Glomerular visceral epithelial cell (primary cell): ENCODE data around the gene AADACL4.

Experiments used
- DNase-seq: peaks from one replicate; pipeline ENCODE4 v3.0.0-alpha.2; 2016; ENCODE audit errors: extremely low spot score

Gene AADACL4

GRCh38 chr1:12610941-12611340 lies 32.9 kb upstream of the AADACL4 start:
- DNase-seq: no peak

- no peak for DNase-seq
Measured at GRCh38 chr1:12613180-12613579, 30.7 kb upstream of the AADACL4 start.

GRCh38 chr1:12614402-12615158 lies 29.3 kb upstream of the AADACL4 start:
- DNase-seq: no peak

DNA sequence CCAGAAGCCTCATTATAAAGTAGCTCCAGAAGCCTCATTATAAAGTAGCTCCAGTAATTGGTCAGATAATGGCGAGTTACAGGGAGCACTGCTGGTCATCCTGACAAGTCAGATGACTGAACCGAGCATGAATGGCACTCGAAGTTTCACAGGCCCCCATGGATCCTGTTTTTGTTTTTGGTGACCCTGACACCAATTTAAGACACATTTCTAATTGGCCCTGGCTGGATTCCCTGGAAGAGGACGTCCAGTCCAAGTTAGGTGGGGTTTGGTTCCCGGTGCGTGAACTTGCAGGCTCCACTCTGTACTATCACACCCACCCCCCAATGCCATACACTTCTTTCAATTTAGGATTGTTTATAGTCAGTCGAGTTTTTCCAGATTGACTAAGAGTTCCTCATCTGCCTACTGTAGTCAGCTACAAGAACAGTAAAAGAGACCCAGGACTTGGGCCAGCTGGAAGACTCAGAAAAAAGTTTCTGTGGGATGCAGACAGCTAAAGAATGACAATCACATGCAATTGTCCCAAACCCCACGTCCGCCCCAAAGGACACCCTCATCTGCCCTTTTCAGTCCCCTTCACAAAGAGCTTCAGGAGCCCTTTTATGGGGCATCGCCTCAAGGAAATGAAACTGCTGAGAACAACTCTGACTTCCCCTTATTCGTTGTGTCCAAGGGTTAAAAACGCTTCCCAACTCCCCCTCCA lies 28.6 kb upstream of the AADACL4 start:
- DNase-seq: no peak

GRCh38 chr1:12615865-12616708 lies 27.8 kb upstream of the AADACL4 start:
- DNase-seq: peak; percentile 75

DNA sequence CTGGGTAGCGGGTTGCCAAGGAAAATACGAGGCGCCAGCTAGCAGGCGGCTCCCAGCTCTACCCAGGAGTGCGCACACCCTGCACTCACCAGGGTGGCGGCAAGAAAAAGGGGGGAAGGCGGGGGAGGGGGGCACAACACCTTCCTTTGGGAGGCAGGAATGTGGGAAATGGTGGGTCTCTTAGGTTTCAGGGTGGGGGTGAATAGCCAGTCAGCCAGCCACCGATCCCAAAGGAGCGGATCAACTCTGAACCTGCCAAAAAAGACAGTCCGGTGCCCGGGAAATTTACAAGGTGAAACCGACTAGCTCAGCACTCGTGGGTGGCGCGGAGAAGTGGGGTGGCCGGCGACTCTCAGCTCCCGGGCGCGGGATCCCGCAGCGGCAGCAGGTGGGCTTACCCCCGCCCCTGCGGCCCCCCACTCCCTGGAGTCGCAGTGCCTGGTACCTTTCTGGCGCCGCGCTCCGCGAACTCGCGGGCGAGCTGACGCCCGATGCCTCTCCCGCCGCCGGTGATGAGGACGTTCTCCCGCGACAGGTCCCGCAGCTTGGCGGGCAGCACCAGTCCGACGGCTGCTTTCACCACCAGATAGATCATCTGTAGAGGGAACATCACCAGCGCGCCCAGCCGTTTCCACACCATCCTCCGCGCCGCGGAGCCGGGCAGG lies 27.0 kb upstream of the AADACL4 start:
- no peak for DNase-seq

- DNase-seq: no peak
Measured at GRCh38 chr1:12617511-12617900, 26.4 kb upstream of the AADACL4 start.

DNA sequence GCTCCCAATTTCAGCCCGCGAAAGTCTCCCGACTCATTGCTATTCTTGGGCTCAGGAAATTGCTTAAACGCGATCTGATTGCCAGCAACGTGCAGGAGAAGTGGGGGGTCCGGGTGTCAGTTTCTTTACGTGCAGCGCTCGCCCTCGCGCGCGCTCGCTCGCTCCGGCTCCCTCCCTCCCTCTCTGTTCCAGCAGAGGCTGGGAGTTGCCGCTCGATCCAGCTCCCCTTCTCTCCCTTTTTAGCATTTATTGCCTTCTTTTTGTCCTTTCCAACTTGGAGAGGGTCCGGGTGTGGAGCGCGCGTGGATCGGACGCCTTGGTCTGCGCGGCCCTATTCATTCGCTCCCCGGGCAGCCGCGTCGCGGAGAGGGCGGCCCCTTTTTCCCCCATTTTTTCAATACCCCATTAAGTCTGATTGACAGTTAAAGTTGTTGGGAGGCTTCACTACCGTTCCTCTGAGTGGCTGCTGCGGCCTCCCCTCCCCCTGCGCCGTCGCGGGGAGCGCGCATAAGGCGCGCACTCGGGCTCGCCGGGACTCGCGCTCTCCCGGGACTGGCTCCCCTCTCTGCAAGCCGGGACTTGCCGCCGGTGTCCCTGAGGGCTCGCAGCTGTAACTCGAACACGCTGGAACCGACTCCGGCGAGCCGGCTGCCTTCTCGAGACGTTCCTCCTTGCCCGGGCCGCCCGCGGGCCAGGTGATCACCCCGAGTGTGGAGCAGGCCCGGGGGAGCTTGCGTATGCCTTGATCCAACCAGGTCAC lies 25.8 kb upstream of the AADACL4 start, which contains the start of gene DHRS3:
DHRS3 (minus strand) TSS at position 310 of the 760 bp plus-strand sequence. CDS start 862 bp downstream, outside the sequence.
- peak; percentile 66 for DNase-seq

- no peak for DNase-seq
Measured at GRCh38 chr1:12618661-12618964, 25.3 kb upstream of the AADACL4 start.

DNA sequence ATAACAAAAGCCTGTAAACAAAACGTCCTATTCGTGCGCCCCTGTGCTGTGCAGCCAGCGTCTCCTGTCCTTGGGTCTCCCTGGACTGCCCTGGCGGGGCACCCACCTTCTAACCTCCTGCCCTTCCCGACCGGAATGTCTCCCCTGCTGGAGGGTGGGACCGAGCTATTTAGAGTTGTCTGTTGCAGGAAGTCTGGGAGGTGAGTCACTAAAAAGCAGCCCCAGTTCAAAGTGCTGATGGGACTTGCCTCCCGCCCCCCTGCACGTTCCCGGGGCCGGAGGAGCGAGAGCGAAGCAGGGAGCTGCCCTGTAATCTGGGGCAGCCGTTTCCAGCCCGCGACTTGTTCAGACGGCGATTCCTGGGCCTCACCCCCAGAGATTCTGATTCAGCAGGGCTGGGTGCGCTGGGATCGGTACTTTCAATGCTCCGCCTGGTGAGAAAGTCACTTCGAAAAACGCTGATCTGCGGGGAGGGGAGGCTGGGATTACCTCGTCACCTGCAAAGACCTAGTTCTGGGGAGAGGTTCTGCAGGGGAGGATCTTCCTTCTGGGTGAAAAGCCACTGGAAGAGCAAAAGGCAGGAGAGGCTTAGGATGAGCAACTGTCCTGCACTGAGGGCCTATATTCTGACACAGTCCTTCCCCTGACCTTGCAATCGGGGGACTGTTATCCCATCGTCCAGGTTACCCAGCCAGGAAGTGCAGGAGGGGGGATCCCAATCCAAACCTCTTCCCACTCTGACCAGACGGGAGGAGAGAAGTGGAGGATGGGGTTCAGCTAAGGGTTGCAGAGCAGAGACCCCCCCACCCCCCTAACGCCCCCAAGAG lies 24.7 kb upstream of the AADACL4 start:
- peak; percentile 88 for DNase-seq

DNA sequence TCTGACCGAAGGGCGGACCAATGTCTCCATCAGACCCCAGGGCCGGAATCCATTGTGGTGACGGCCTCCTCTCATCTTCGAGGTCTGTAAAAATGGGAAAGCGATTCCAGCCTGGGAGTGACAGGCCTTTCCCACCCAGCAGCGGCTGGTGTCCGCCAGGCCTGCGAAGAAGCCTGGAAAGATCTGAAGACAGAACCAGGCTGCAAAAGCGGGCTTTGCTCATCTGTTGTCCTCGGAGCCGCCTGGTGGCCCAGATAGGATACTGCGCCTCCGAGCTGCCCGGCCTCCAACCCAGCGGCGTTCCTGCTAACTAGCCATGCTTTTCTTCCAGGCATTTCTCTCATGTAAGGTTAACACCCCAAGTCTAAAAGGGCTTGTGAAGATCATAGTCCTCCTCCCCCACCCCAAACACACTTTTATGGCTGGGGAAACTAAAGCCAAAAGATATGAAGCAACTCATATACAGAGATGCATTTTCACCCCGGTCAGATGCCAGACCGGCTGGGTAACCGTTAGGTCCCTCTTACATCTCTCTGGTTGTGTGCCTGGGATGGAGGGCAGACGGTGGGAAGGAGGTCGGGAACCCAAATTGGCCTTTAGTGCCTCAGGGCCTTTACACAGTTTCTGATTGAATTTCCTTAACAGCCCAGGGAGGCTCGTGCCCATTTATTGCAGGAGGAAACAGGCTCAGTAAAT lies 23.9 kb upstream of the AADACL4 start:
- DNase-seq: peak; percentile 86

GRCh38 chr1:12620488-12620865 lies 23.4 kb upstream of the AADACL4 start:
- DNase-seq: peak; percentile 35

- DNase-seq: no peak
Measured at GRCh38 chr1:12620931-12621330, 23.0 kb upstream of the AADACL4 start.

- no peak for DNase-seq
Measured at GRCh38 chr1:12621346-12622335, 22.2 kb upstream of the AADACL4 start.

DNA sequence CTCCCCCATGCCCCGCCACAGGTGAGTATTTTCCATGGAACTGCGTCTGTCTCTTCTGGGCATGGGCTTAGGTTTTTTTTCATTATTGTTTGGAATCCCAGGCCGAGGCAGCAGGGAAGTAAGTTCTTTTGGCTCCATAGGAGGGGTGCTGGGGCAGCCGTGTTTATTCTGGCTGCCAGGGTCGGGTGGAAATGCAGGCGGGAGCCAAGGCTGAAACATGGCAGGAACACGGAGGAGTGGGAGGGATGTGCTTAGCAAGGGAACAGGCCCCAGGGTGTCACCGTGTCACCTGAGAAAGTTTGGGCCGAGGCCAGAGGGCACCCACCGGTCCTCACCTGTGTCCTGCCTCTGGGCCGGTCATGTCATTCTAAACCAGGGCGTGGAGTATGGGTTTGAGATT lies 21.4 kb upstream of the AADACL4 start:
- no peak for DNase-seq

DNA sequence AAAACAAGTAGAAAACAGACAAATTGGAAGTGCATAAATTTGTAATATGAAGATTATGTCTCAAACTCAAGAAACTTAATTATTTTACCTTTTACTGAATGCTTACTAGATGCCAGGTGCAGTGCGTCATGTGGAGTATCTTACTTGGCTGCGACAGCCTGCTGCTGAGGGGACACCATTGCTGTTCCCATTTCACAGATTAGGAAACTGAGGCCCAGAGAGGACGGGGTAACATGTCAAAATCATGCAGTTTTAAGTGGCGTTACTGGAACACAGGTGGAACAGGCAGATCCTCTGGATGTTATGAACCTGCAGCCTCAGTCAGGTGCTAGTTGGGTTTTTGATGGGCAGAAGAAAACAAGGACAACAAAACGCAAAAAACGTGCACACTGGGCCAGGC lies 18.6 kb upstream of the AADACL4 start:
- no peak for DNase-seq

- no peak for DNase-seq
Measured at GRCh38 chr1:12626888-12627287, 17.0 kb upstream of the AADACL4 start.

DNA sequence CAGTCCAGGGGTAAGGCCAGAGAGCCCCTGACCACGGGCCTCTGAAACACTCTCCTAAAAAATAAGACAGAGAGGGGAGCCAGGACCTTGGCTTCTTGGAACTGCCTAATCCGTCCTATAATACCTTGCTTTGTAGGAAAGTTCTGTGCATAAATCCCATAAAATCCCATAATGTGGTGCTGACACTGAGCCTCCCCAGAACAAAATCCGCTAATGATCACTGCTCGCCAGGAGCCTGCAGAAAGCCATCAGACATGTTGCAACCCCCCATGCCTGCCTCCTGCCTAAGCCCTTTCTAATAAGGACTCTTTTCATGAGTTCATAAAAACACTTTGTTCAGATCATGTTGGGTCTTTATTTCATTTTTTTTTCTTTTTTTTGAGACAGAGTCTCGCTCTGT lies 16.6 kb upstream of the AADACL4 start:
- DNase-seq: no peak
